Activated naive CD8-positive, alpha-beta T cell (primary cell): ENCODE data around the gene FGF7.
"Not testable (repeated sequence)": the region's sequence is repeated elsewhere in the genome, so short reads cannot be mapped to it uniquely, and the experiment has no call there.

Experiments used
- H3K27ac Mint-ChIP-seq: one replicate; pipeline ENCODE4 v1.8.0; 2021; ENCODE audit warnings: mixed read lengths
- H3K27me3 Mint-ChIP-seq: one replicate; pipeline ENCODE4 v1.8.0; 2021; ENCODE audit warnings: mixed read lengths
- H3K36me3 Mint-ChIP-seq: one replicate; pipeline ENCODE4 v1.8.0; 2021; ENCODE audit warnings: mixed read lengths
- H3K4me1 Mint-ChIP-seq: one replicate; pipeline ENCODE4 v1.8.0; 2021; ENCODE audit warnings: low read depth, mixed read lengths
- H3K4me3 Mint-ChIP-seq: one replicate; pipeline ENCODE4 v1.8.0; 2021; ENCODE audit warnings: mild to moderate bottlenecking, mixed read lengths
- H3K9me3 Mint-ChIP-seq: one replicate; pipeline ENCODE4 v1.8.0; 2021; ENCODE audit warnings: low read depth, mixed read lengths

Gene FGF7

GRCh38 chr15:49501586-49501985, 78.5 kb downstream of the FGF7 start:
- Mint-ChIP-seq H3K27me3 (no peaks in the 10 kb centered on the region), H3K9me3 (peaks cover 11% of the 10 kb centered on the region), H3K27ac (no peak overlapping the region), H3K4me1 (no peaks in the 10 kb centered on the region), H3K4me3 (no peak overlapping the region), H3K36me3 (peaks cover 10% of the 10 kb centered on the region)

GRCh38 chr15:49506341-49506740, 83.3 kb downstream of the FGF7 start:
- Mint-ChIP-seq H3K9me3 (peaks cover 7% of the 10 kb centered on the region), H3K27ac (no peak overlapping the region), H3K4me3 (no peak overlapping the region), H3K36me3 (peaks cover 3% of the 10 kb centered on the region), H3K27me3 (no peaks in the 10 kb centered on the region), H3K4me1 (no peaks in the 10 kb centered on the region)

GRCh38 chr15:49507261-49507660, 84.2 kb downstream of the FGF7 start:
- peaks cover 2% of the 10 kb centered on the region for H3K36me3 Mint-ChIP-seq
- no peaks in the 10 kb centered on the region for H3K4me1 Mint-ChIP-seq
- no peak overlapping the region for H3K27ac Mint-ChIP-seq
- H3K9me3 Mint-ChIP-seq, result peaks cover 6% of the 10 kb centered on the region
- H3K4me3 Mint-ChIP-seq, result no peak overlapping the region
- no peaks in the 10 kb centered on the region for H3K27me3 Mint-ChIP-seq

GRCh38 chr15:49512739-49513138, 89.7 kb downstream of the FGF7 start:
- not testable (repeated sequence) for H3K36me3 Mint-ChIP-seq, H3K9me3 Mint-ChIP-seq, H3K4me3 Mint-ChIP-seq, H3K27ac Mint-ChIP-seq, H3K27me3 Mint-ChIP-seq, H3K4me1 Mint-ChIP-seq

GRCh38 chr15:49521802-49522201, 98.8 kb downstream of the FGF7 start:
- Mint-ChIP-seq H3K9me3 (peaks cover 36% of the 10 kb centered on the region), H3K4me3 (no peak overlapping the region), H3K27ac (no peak overlapping the region), H3K27me3 (peaks cover 6% of the 10 kb centered on the region), H3K4me1 (no peaks in the 10 kb centered on the region), H3K36me3 (peaks cover 20% of the 10 kb centered on the region)

GRCh38 chr15:49528289-49528688, 105.2 kb downstream of the FGF7 start:
- Mint-ChIP-seq H3K4me1 (no peaks in the 10 kb centered on the region), H3K9me3 (peaks cover 21% of the 10 kb centered on the region), H3K36me3 (peaks cover 11% of the 10 kb centered on the region), H3K4me3 (no peak overlapping the region), H3K27ac (no peak overlapping the region), H3K27me3 (peaks cover 1% of the 10 kb centered on the region)

GRCh38 chr15:49530092-49530491, 107.0 kb downstream of the FGF7 start:
- Mint-ChIP-seq H3K4me1 (no peaks in the 10 kb centered on the region), H3K27me3 (peaks cover 1% of the 10 kb centered on the region), H3K9me3 (peaks cover 32% of the 10 kb centered on the region), H3K27ac (no peak overlapping the region), H3K4me3 (no peak overlapping the region), H3K36me3 (peaks cover 4% of the 10 kb centered on the region)
